Measurements from ENCODE around the gene ZFPM1. TPM values are rescaled to one million over a fixed set of nuclear protein-coding genes. Genes with fewer than 3 reads are reported as not detected.
A peak's percentile ranks its signal among the peaks of the same experiment; 100 is the strongest.

ZFPM1 gene
- total and polyA plus RNA-seq, 7 experiments from 2014 or later, result 0.15 to 28.1 (median 13.5) TPM

- intact Hi-C loops (cut with micrococcal nuclease), result no loop called here
- Mint-ChIP-seq H3K36me3 (no peaks in the 10 kb centered on the region), H3K27ac (peak overlapping the region in 2 of 9 donors; percentile 85 to 88), H3K27me3 (peaks cover 0 to 28% (median 17%) of the 10 kb centered on the region in 5 donors), H3K4me1 (peaks cover 0 to 21% (median 7%) of the 10 kb centered on the region in 7 donors), H3K4me3 (peak overlapping the region in 3 of 10 donors; percentile 25 to 80 (median 47)), H3K9me3 (no peaks in the 10 kb centered on the region)
- no peaks in the 10 kb centered on the region for H3K27me3 ChIP-seq (ENCODE audit: control insufficient read depth in 2 of 2, insufficient read depth in 2 of 2, low read length in 2 of 2)
- CTCF ChIA-PET, result interaction anchor here (1.3 kb wide), 1 partner anchor 9 kb away, joined by 3 read pairs; no protein-coding TSS in a partner anchor
- no peaks in the 10 kb centered on the region for H3K9me3 ChIP-seq (ENCODE audit: control insufficient read depth in 2 of 3, low read length in 3 of 3)
- H3K4me3 ChIP-seq (ENCODE audit: low read length), result no peak overlapping the region
- ATAC-seq, result peak; percentile 31
- no peak for DNase-seq
- peaks cover 7 to 10% of the 10 kb centered on the region in 2 donors for H3K4me1 ChIP-seq (ENCODE audit: control insufficient read depth in 2 of 2, insufficient read depth in 2 of 2, low read length in 2 of 2)
- H3K27ac ChIP-seq (ENCODE audit: low read depth, low read length), result no peak overlapping the region
- H3K36me3 ChIP-seq (ENCODE audit: control insufficient read depth in 2 of 3, insufficient read depth in 3 of 3, low read length in 3 of 3), result no peaks in the 10 kb centered on the region
- POLR2A ChIA-PET, result interaction anchor here (2.4 kb wide), 1 partner anchor 11 kb away, joined by 7 read pairs; no protein-coding TSS in a partner anchor
These were observed 97.2 kb downstream of the ZFPM1 start for GRCh38 chr16:88550246-88550661.

GRCh38 chr16:88552166-88552565, 99.1 kb downstream of the ZFPM1 start:
- H3K4me1 ChIP-seq (ENCODE audit: control insufficient read depth in 2 of 2, insufficient read depth in 2 of 2, low read length in 2 of 2), result peaks cover 7 to 10% of the 10 kb centered on the region in 2 donors
- no peak for DNase-seq
- intact Hi-C loops (cut with micrococcal nuclease), result no loop called here
- H3K36me3 ChIP-seq (ENCODE audit: control insufficient read depth in 2 of 3, insufficient read depth in 3 of 3, low read length in 3 of 3), result no peaks in the 10 kb centered on the region
- H3K4me3 ChIP-seq (ENCODE audit: low read length), result no peak overlapping the region
- ATAC-seq, result no peak
- POLR2A ChIA-PET, result no interaction called here
- peaks cover 0 to 4% (median 0%) of the 10 kb centered on the region in 5 donors for H3K36me3 Mint-ChIP-seq
- no peak overlapping the region for H3K27ac ChIP-seq (ENCODE audit: low read depth, low read length)
- peaks cover 0 to 6% (median 0%) of the 10 kb centered on the region in 11 donors for H3K9me3 Mint-ChIP-seq
- H3K27me3 ChIP-seq (ENCODE audit: control insufficient read depth in 2 of 2, insufficient read depth in 2 of 2, low read length in 2 of 2), result no peaks in the 10 kb centered on the region
- no peak overlapping the region for H3K27ac Mint-ChIP-seq
- peaks cover under 1 to 22% (median 10%) of the 10 kb centered on the region in 5 donors for H3K27me3 Mint-ChIP-seq
- H3K4me1 Mint-ChIP-seq, result peaks cover 0 to 14% (median 7%) of the 10 kb centered on the region in 7 donors
- CTCF ChIA-PET, result no interaction called here
- no peak overlapping the region for H3K4me3 Mint-ChIP-seq
- no peaks in the 10 kb centered on the region for H3K9me3 ChIP-seq (ENCODE audit: control insufficient read depth in 2 of 3, low read length in 3 of 3)

GRCh38 chr16:88552815-88553214, 99.7 kb downstream of the ZFPM1 start:
- no peak for ATAC-seq

GRCh38 chr16:88553739-88554138, 100.7 kb downstream of the ZFPM1 start:
- DNase-seq, result no peak
- peaks cover 0 to 4% (median 0%) of the 10 kb centered on the region in 5 donors for H3K36me3 Mint-ChIP-seq
- Histone ChIP-seq H3K4me1 (ENCODE audit: control insufficient read depth in 2 of 2, insufficient read depth in 2 of 2, low read length in 2 of 2) (peaks cover 7 to 10% of the 10 kb centered on the region in 2 donors), H3K36me3 (ENCODE audit: control insufficient read depth in 2 of 3, insufficient read depth in 3 of 3, low read length in 3 of 3) (no peaks in the 10 kb centered on the region), H3K9me3 (ENCODE audit: control insufficient read depth in 2 of 3, low read length in 3 of 3) (no peaks in the 10 kb centered on the region), H3K4me3 (ENCODE audit: low read length) (no peak overlapping the region), H3K27me3 (ENCODE audit: control insufficient read depth in 2 of 2, insufficient read depth in 2 of 2, low read length in 2 of 2) (no peaks in the 10 kb centered on the region), H3K27ac (ENCODE audit: low read depth, low read length) (no peak overlapping the region)
- H3K27ac Mint-ChIP-seq, result no peak overlapping the region
- POLR2A ChIA-PET, result no interaction called here
- ATAC-seq, result no peak
- peaks cover 0 to 6% (median 0%) of the 10 kb centered on the region in 11 donors for H3K9me3 Mint-ChIP-seq
- CTCF ChIA-PET, result interaction anchor here (0.5 kb wide), 1 partner anchor 17 kb away, joined by 3 read pairs; no protein-coding TSS in a partner anchor
- no peak overlapping the region for H3K4me3 Mint-ChIP-seq
- H3K4me1 Mint-ChIP-seq, result peaks cover 0 to 14% (median 7%) of the 10 kb centered on the region in 7 donors
- H3K27me3 Mint-ChIP-seq, result peaks cover 4 to 22% (median 10%) of the 10 kb centered on the region in 5 donors
- intact Hi-C loops (cut with micrococcal nuclease), result no loop called here

More at GRCh38 chr16:88552815-88553214, 99.7 kb downstream of the ZFPM1 start:
- H3K36me3 ChIP-seq (ENCODE audit: control insufficient read depth in 2 of 3, insufficient read depth in 3 of 3, low read length in 3 of 3), result no peaks in the 10 kb centered on the region
- ChIA-PET CTCF (no interaction called here), POLR2A (no interaction called here)
- intact Hi-C loops (cut with micrococcal nuclease), result no loop called here
- H3K27ac ChIP-seq (ENCODE audit: low read depth, low read length), result no peak overlapping the region
- H3K4me1 ChIP-seq (ENCODE audit: control insufficient read depth in 2 of 2, insufficient read depth in 2 of 2, low read length in 2 of 2), result peaks cover 7 to 10% of the 10 kb centered on the region in 2 donors
- H3K4me3 ChIP-seq (ENCODE audit: low read length), result no peak overlapping the region
- H3K4me3 Mint-ChIP-seq, result no peak overlapping the region
- peaks cover 0 to 6% (median 0%) of the 10 kb centered on the region in 11 donors for H3K9me3 Mint-ChIP-seq
- no peaks in the 10 kb centered on the region for H3K9me3 ChIP-seq (ENCODE audit: control insufficient read depth in 2 of 3, low read length in 3 of 3)
- H3K4me1 Mint-ChIP-seq, result peaks cover 0 to 14% (median 7%) of the 10 kb centered on the region in 7 donors
- H3K27ac Mint-ChIP-seq, result no peak overlapping the region
- no peak for DNase-seq
- peaks cover 4 to 25% (median 10%) of the 10 kb centered on the region in 5 donors for H3K27me3 Mint-ChIP-seq
- peaks cover 0 to 4% (median 0%) of the 10 kb centered on the region in 5 donors for H3K36me3 Mint-ChIP-seq
- H3K27me3 ChIP-seq (ENCODE audit: control insufficient read depth in 2 of 2, insufficient read depth in 2 of 2, low read length in 2 of 2), result no peaks in the 10 kb centered on the region

- peaks cover 4 to 26% (median 13%) of the 10 kb centered on the region in 5 donors for H3K27me3 Mint-ChIP-seq
- CTCF ChIA-PET, result no interaction called here
These were observed 101.7 kb downstream of the ZFPM1 start for GRCh38 chr16:88554711-88555264.

GRCh38 chr16:88556294-88556988, 103.4 kb downstream of the ZFPM1 start:
- Histone ChIP-seq H3K4me3 (ENCODE audit: low read length) (no peak overlapping the region), H3K4me1 (ENCODE audit: control insufficient read depth in 2 of 2, insufficient read depth in 2 of 2, low read length in 2 of 2) (no peaks in the 10 kb centered on the region), H3K9me3 (ENCODE audit: control insufficient read depth in 2 of 3, low read length in 3 of 3) (no peaks in the 10 kb centered on the region), H3K27ac (ENCODE audit: low read depth, low read length) (no peak overlapping the region), H3K27me3 (ENCODE audit: control insufficient read depth in 2 of 2, insufficient read depth in 2 of 2, low read length in 2 of 2) (no peaks in the 10 kb centered on the region), H3K36me3 (ENCODE audit: control insufficient read depth in 2 of 3, insufficient read depth in 3 of 3, low read length in 3 of 3) (no peaks in the 10 kb centered on the region)
- Mint-ChIP-seq H3K9me3 (peaks cover 0 to 6% (median 0%) of the 10 kb centered on the region in 11 donors), H3K4me1 (peaks cover 0 to 4% (median 0%) of the 10 kb centered on the region in 7 donors), H3K36me3 (peaks cover 0 to 4% (median 0%) of the 10 kb centered on the region in 5 donors), H3K27ac (no peak overlapping the region), H3K27me3 (peaks cover 4 to 26% (median 8%) of the 10 kb centered on the region in 5 donors), H3K4me3 (peak overlapping the region in 1 of 10 donors; percentile 47)
- CTCF ChIA-PET, result no interaction called here
- POLR2A ChIA-PET, result no interaction called here
- DNase-seq (no peak), ATAC-seq (no peak)
- intact Hi-C loops (cut with micrococcal nuclease), result no loop called here

More at GRCh38 chr16:88554711-88555264, 101.7 kb downstream of the ZFPM1 start:
- H3K4me1 ChIP-seq (ENCODE audit: control insufficient read depth in 2 of 2, insufficient read depth in 2 of 2, low read length in 2 of 2), result peaks cover 7% of the 10 kb centered on the region in 2 donors
- Mint-ChIP-seq H3K27ac (no peak overlapping the region), H3K4me1 (peaks cover 0 to 9% (median 6%) of the 10 kb centered on the region in 7 donors), H3K4me3 (no peak overlapping the region), H3K36me3 (peaks cover 0 to 4% (median 0%) of the 10 kb centered on the region in 5 donors), H3K9me3 (peaks cover 0 to 6% (median 0%) of the 10 kb centered on the region in 11 donors)
- H3K27ac ChIP-seq (ENCODE audit: low read depth, low read length), result no peak overlapping the region
- intact Hi-C loops (cut with micrococcal nuclease), result no loop called here
- no peaks in the 10 kb centered on the region for H3K27me3 ChIP-seq (ENCODE audit: control insufficient read depth in 2 of 2, insufficient read depth in 2 of 2, low read length in 2 of 2)
- H3K9me3 ChIP-seq (ENCODE audit: control insufficient read depth in 2 of 3, low read length in 3 of 3), result no peaks in the 10 kb centered on the region
- no peak overlapping the region for H3K4me3 ChIP-seq (ENCODE audit: low read length)
- H3K36me3 ChIP-seq (ENCODE audit: control insufficient read depth in 2 of 3, insufficient read depth in 3 of 3, low read length in 3 of 3), result no peaks in the 10 kb centered on the region
- POLR2A ChIA-PET, result no interaction called here
- ATAC-seq, result no peak
- no peak for DNase-seq

Data from naive thymus-derived CD4-positive, alpha-beta T cell (primary cell).